HG02623 (cell line): ENCODE data around the gene TRPV4.
"Not testable (repeated sequence)": the region's sequence is repeated elsewhere in the genome, so short reads cannot be mapped to it uniquely, and the experiment has no call there.

ENCODE experiments used
- ATAC-seq: cut with Tn5 transposase; IDR thresholded peaks from one replicate; pipeline ENCODE4 v1.9.1; 2021; ENCODE audit warnings: moderate library complexity; ENCODE audit not compliant: unreplicated experiment

Gene TRPV4

GRCh38 chr12:109861689-109862314 lies 28.6 kb upstream of the TRPV4 start:
- ATAC-seq, result no peak

GRCh38 chr12:109860977-109861376 lies 27.8 kb upstream of the TRPV4 start:
- ATAC-seq, result no peak

GRCh38 chr12:109858764-109859163 lies 25.6 kb upstream of the TRPV4 start:
- no peak for ATAC-seq

GRCh38 chr12:109857715-109858114 lies 24.5 kb upstream of the TRPV4 start:
- no peak for ATAC-seq

- ATAC-seq, result no peak
These were observed 22.2 kb upstream of the TRPV4 start for GRCh38 chr12:109855377-109855776.

GRCh38 chr12:109850518-109850917 lies 17.3 kb upstream of the TRPV4 start:
- ATAC-seq, result not testable (repeated sequence)

GRCh38 chr12:109847142-109847735 lies 14.0 kb upstream of the TRPV4 start:
- ATAC-seq, result no peak

GRCh38 chr12:109845824-109846205 lies 12.6 kb upstream of the TRPV4 start:
- no peak for ATAC-seq

GRCh38 chr12:109844983-109845823 lies 12.0 kb upstream of the TRPV4 start:
- no peak for ATAC-seq

GRCh38 chr12:109844091-109844490 lies 10.9 kb upstream of the TRPV4 start:
- no peak for ATAC-seq

- no peak for ATAC-seq
These were observed 8.8 kb upstream of the TRPV4 start for GRCh38 chr12:109842021-109842420.

GRCh38 chr12:109841356-109841755 lies 8.2 kb upstream of the TRPV4 start:
- no peak for ATAC-seq

GRCh38 chr12:109840305-109841074 lies 7.3 kb upstream of the TRPV4 start:
- no peak for ATAC-seq

GRCh38 chr12:109839444-109839843 lies 6.2 kb upstream of the TRPV4 start:
- no peak for ATAC-seq

GRCh38 chr12:109836916-109837315 lies 3.7 kb upstream of the TRPV4 start:
- no peak for ATAC-seq

GRCh38 chr12:109835827-109836226 lies 2.6 kb upstream of the TRPV4 start:
- no peak for ATAC-seq

GRCh38 chr12:109832541-109833306 lies 474 bp downstream of the TRPV4 start:
- no peak for ATAC-seq

GRCh38 chr12:109831929-109832328 lies 1.3 kb downstream of the TRPV4 start:
- no peak for ATAC-seq

- no peak for ATAC-seq
These were observed 1.8 kb downstream of the TRPV4 start for GRCh38 chr12:109831365-109831764.

GRCh38 chr12:109830718-109831117 lies 2.5 kb downstream of the TRPV4 start:
- no peak for ATAC-seq

GRCh38 chr12:109830267-109830666 lies 2.9 kb downstream of the TRPV4 start:
- ATAC-seq, result no peak
